Thymus (tissue), 11 donors: ENCODE results near the gene REL. TPM values are rescaled to one million over a fixed set of nuclear protein-coding genes. Genes with fewer than 3 reads are reported as not detected.
"Not testable (repeated sequence)": the region's sequence is repeated elsewhere in the genome, so short reads cannot be mapped to it uniquely, and the experiment has no call there.

Source experiments
- DNase-seq, 9 donors: peaks; one replicate each; pipeline ENCODE4 v3.0.0-alpha.2; 2013; ENCODE audit warnings: low spot score in 9 of 9, low read depth in 6 of 9, missing footprints in 1 of 9
- H3K27ac ChIP-seq, 2 donors: one replicate each; pipeline ENCODE4 v1.5.1; 2013; ENCODE audit warnings: control low read depth in 1 of 2, low read depth in 1 of 2, low read length in 1 of 2, mild to moderate bottlenecking in 1 of 2, moderate library complexity in 1 of 2
- H3K27me3 ChIP-seq, 2 donors: one replicate each; pipeline ENCODE4 v1.5.1; 2013; ENCODE audit warnings: low read length in 1 of 2; ENCODE audit not compliant: control insufficient read depth in 2 of 2, insufficient read depth in 1 of 2
- H3K36me3 ChIP-seq, 2 donors: one replicate each; pipeline ENCODE4 v1.5.1; 2013; ENCODE audit warnings: low read length in 1 of 2, mild to moderate bottlenecking in 1 of 2, moderate library complexity in 1 of 2; ENCODE audit not compliant: control insufficient read depth in 2 of 2, insufficient read depth in 2 of 2
- H3K4me1 ChIP-seq, 2 donors: one replicate each; pipeline ENCODE4 v1.5.1; 2013; ENCODE audit warnings: low read length in 2 of 2; ENCODE audit not compliant: control insufficient read depth in 2 of 2, insufficient read depth in 2 of 2
- H3K4me3 ChIP-seq, 2 donors: one replicate each; pipeline ENCODE4 v1.5.1; 2013; ENCODE audit warnings: low read length in 2 of 2, control low read depth in 1 of 2, mild to moderate bottlenecking in 1 of 2
- H3K9me3 ChIP-seq, 2 donors: one replicate each; pipeline ENCODE4 v1.5.1; 2013; ENCODE audit warnings: low read length in 1 of 2, mild to moderate bottlenecking in 1 of 2; ENCODE audit not compliant: control insufficient read depth in 2 of 2, insufficient read depth in 1 of 2
- WGBS: extraction: QIAGEN DNeasy Blood & Tissue Kit; methylation state at CpG from one replicate; pipeline ENCODE4 v1.1.7; 2013; 5-methylcytosine and 5-hydroxymethylcytosine counted together
- polyA plus RNA-seq: library from polyadenylated mRNA; stranded (reverse); fragments of 200-250 nt; gene quantifications from one replicate; pipeline ENCODE4 v1.2.3, GENCODE V29; 2013
- total RNA-seq: library from RNA; stranded (reverse); fragments of 120-200 nt; gene quantifications from one replicate; pipeline ENCODE4 v1.2.4, GENCODE V29; 2013
- donor health status: healthy.

The REL gene
- total and polyA plus RNA-seq, 2 donors, result 3.1 to 10.6 TPM

GRCh38 chr2:60875520-60875919, 5.9 kb upstream of the REL start:
- H3K4me1 ChIP-seq, result no peaks in the 10 kb centered on the region
- H3K36me3 ChIP-seq, result no peaks in the 10 kb centered on the region
- H3K9me3 ChIP-seq, result no peaks in the 10 kb centered on the region
- no peaks in the 10 kb centered on the region for H3K27me3 ChIP-seq
- DNase-seq, result no peak
- no peak overlapping the region for H3K4me3 ChIP-seq
- H3K27ac ChIP-seq, result no peak overlapping the region

DNA sequence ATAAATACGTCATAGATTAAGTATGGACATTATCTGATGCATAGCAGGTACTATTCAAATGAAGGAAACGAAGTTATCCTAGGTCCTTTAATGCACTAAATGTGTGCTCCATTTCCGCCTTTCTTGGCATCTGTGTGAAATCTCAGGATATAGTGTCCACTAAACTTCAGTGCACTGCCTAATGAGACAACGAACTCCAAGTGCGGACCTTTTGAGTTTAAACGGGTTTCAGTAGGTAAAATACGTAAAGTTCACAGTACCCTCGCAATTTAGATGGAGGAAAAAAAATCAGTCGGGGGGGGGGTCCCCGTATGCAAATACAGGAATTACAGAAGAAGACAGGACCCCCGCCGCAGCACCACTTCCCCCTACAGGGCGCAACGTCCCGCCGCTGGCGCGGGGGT, 729 bp upstream of the REL start:
- Histone ChIP-seq H3K9me3 (peaks cover 0 to 4% of the 10 kb centered on the region in 2 donors), H3K27ac (peak overlapping the region; percentile 89 to 95), H3K27me3 (no peaks in the 10 kb centered on the region), H3K36me3 (no peaks in the 10 kb centered on the region), H3K4me3 (peak overlapping the region; percentile 87 to 99), H3K4me1 (peaks cover 3 to 4% of the 10 kb centered on the region in 2 donors)
- 5% methylated on average over 18 of the region's 18 CpGs for WGBS
- DNase-seq, result no peak

- Histone ChIP-seq H3K27ac (peak overlapping the region; percentile 85 to 96), H3K4me1 (peaks cover 3 to 4% of the 10 kb centered on the region in 2 donors), H3K4me3 (peak overlapping the region; percentile 87 to 99), H3K27me3 (no peaks in the 10 kb centered on the region), H3K9me3 (peaks cover 0 to 4% of the 10 kb centered on the region in 2 donors), H3K36me3 (no peaks in the 10 kb centered on the region)
- WGBS, result 2% methylated on average over 8 of the region's 8 CpGs
- peak in 6 of 9 donors; percentile 11 to 65 (median 38) for DNase-seq
These were observed 1.8 kb downstream of the REL start for GRCh38 chr2:60882971-60883753.

DNA sequence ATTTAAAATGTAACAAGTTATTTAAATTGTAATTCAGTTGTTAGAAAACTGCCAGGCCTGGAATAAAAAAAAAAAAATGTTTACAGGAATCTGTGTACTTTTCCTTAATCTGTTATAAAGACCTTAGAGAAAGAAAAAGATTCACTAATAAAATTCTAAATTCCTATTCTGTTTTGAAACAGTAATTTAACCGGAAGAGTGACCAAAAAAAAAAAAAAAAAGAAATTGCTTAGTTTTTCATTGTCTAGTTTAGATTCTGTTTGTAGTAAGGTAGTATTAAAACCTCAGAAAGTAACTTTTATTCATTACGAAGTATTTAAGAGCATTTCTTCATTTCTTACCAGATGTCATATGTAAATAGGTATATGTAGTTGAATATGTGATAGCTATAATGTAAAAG, 2.5 kb downstream of the REL start:
- WGBS, result 18% methylated on average over 2 of the region's 2 CpGs

DNA sequence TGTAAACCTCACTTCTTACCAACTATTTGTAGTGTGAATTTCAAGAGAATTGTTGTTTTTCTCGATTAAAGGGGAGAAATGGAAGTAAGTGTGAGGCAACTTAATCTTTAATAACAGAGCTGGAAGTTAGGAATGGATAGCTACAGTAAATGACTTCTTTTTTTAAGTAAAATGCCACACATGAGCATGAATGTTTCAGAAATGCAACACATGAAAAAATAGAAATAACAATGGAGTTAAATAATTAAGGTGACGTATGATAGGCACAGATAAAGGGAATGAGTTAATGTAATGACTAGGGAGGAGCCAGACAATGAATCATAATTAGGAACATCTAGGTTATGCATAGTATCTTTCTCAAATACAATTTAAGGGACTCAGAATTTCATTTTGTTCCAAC, 3.4 kb downstream of the REL start:
- H3K4me1 ChIP-seq, result peaks cover 3 to 4% of the 10 kb centered on the region in 2 donors
- H3K36me3 ChIP-seq, result no peaks in the 10 kb centered on the region
- peak overlapping the region in 1 of 2 donors; percentile 2 for H3K4me3 ChIP-seq
- DNase-seq, result peak in 1 of 9 donors; percentile 13
- no peaks in the 10 kb centered on the region for H3K27me3 ChIP-seq
- H3K27ac ChIP-seq, result peak overlapping the region in 1 of 2 donors; percentile 23
- 40% methylated on average over 2 of the region's 2 CpGs for WGBS
- H3K9me3 ChIP-seq, result peaks cover 0 to 4% of the 10 kb centered on the region in 2 donors

More for the DNA sequence above, 2.5 kb downstream of the REL start:
- peaks cover 0 to 4% of the 10 kb centered on the region in 2 donors for H3K9me3 ChIP-seq
- H3K4me1 ChIP-seq, result peaks cover 3 to 4% of the 10 kb centered on the region in 2 donors
- H3K27ac ChIP-seq, result no peak overlapping the region
- peak in 1 of 9 donors; percentile 12 for DNase-seq
- peak overlapping the region in 1 of 2 donors; percentile 5 for H3K4me3 ChIP-seq
- no peaks in the 10 kb centered on the region for H3K27me3 ChIP-seq
- no peaks in the 10 kb centered on the region for H3K36me3 ChIP-seq

DNA sequence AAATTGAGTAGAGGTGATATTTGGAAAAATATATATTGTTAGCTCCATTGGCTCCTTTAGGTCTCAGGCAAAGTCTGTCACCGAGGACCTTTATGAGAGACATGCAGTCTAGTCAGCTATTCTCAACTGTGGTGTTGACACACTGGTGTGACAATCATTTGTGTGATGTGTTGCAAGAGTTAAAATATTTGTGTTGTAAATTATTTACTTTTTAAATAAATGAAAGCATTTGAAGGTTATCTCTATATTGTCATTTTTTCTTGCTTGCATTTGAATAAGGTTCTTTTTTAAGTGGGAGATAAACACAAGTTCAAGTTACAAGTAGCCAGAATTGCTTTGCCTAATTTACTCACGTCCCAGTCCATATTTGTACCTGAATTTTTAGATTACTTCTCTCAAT, 4.3 kb downstream of the REL start:
- H3K4me1 ChIP-seq, result peaks cover 3 to 4% of the 10 kb centered on the region in 2 donors
- DNase-seq, result peak in 1 of 9 donors; percentile 35
- H3K27ac ChIP-seq, result no peak overlapping the region

GRCh38 chr2:60886991-60887390, 5.6 kb downstream of the REL start:
- H3K36me3 ChIP-seq, result peaks cover under 1 to 3% of the 10 kb centered on the region in 2 donors
- DNase-seq, result no peak
- WGBS, result 63% methylated on average over 3 of the region's 3 CpGs
- H3K4me3 ChIP-seq, result no peak overlapping the region
- H3K9me3 ChIP-seq, result no peaks in the 10 kb centered on the region
- H3K27me3 ChIP-seq, result no peaks in the 10 kb centered on the region
- H3K27ac ChIP-seq, result no peak overlapping the region
- H3K4me1 ChIP-seq, result peaks cover 3 to 4% of the 10 kb centered on the region in 2 donors

More for the DNA sequence above, 4.3 kb downstream of the REL start:
- WGBS, result 62% methylated on average over 2 of the region's 2 CpGs
- no peaks in the 10 kb centered on the region for H3K27me3 ChIP-seq
- peaks cover 0 to 4% of the 10 kb centered on the region in 2 donors for H3K9me3 ChIP-seq
- peak overlapping the region in 1 of 2 donors; percentile 6 for H3K4me3 ChIP-seq
- no peaks in the 10 kb centered on the region for H3K36me3 ChIP-seq

- over 99% methylated on average over 2 of the region's 2 CpGs for WGBS
- Histone ChIP-seq H3K27ac (no peak overlapping the region), H3K36me3 (peaks cover 5 to 7% of the 10 kb centered on the region in 2 donors), H3K27me3 (no peaks in the 10 kb centered on the region), H3K4me1 (peaks cover 3 to 4% of the 10 kb centered on the region in 2 donors), H3K4me3 (no peak overlapping the region), H3K9me3 (no peaks in the 10 kb centered on the region)
- no peak for DNase-seq
These were observed 7.5 kb downstream of the REL start for GRCh38 chr2:60888853-60889252.

GRCh38 chr2:60889581-60890392, 8.4 kb downstream of the REL start:
- not testable (repeated sequence) for H3K4me1 ChIP-seq, H3K27ac ChIP-seq, H3K9me3 ChIP-seq, DNase-seq, H3K4me3 ChIP-seq, H3K36me3 ChIP-seq, H3K27me3 ChIP-seq
- 86% methylated on average over 7 of the region's 7 CpGs for WGBS
